ENCODE results near the gene CEACAM8.
"Not testable (repeated sequence)": the region's sequence is repeated elsewhere in the genome, so short reads cannot be mapped to it uniquely, and the experiment has no call there.

The CEACAM8 gene

GRCh38 chr19:42571116-42571515 is 23.6 kb downstream of the CEACAM8 start:
- no peak for DNase-seq

GRCh38 chr19:42569193-42569592 is 25.5 kb downstream of the CEACAM8 start:
- no peak for DNase-seq

- DNase-seq: no peak
Measured at GRCh38 chr19:42568006-42568405, 26.7 kb downstream of the CEACAM8 start.

- no peak for DNase-seq
Measured at GRCh38 chr19:42567567-42567966, 27.2 kb downstream of the CEACAM8 start.

- DNase-seq: no peak
Measured at GRCh38 chr19:42563352-42564210, 31.1 kb downstream of the CEACAM8 start.

GRCh38 chr19:42561512-42561911 is 33.2 kb downstream of the CEACAM8 start:
- DNase-seq: no peak

GRCh38 chr19:42560731-42561130 is 34.0 kb downstream of the CEACAM8 start:
- no peak for DNase-seq

GRCh38 chr19:42558450-42559150 is 36.1 kb downstream of the CEACAM8 start:
- DNase-seq: no peak

GRCh38 chr19:42557386-42557871 is 37.3 kb downstream of the CEACAM8 start:
- not testable (repeated sequence) for DNase-seq

- DNase-seq: no peak
Measured at GRCh38 chr19:42555801-42556200, 38.9 kb downstream of the CEACAM8 start.

GRCh38 chr19:42555317-42555716 is 39.4 kb downstream of the CEACAM8 start:
- DNase-seq: no peak

GRCh38 chr19:42554046-42554575 is 40.6 kb downstream of the CEACAM8 start:
- DNase-seq: no peak

GRCh38 chr19:42553292-42554045 is 41.3 kb downstream of the CEACAM8 start:
- DNase-seq: no peak

- no peak for DNase-seq
Measured at GRCh38 chr19:42552086-42553065, 42.3 kb downstream of the CEACAM8 start.

- DNase-seq: not testable (repeated sequence)
Measured at GRCh38 chr19:42550521-42550920, 44.2 kb downstream of the CEACAM8 start.

- DNase-seq: not testable (repeated sequence)
Measured at GRCh38 chr19:42549067-42549466, 45.7 kb downstream of the CEACAM8 start.

- DNase-seq: no peak
Measured at GRCh38 chr19:42548552-42548951, 46.2 kb downstream of the CEACAM8 start.

- DNase-seq: no peak
Measured at GRCh38 chr19:42547929-42548328, 46.8 kb downstream of the CEACAM8 start.

- no peak for DNase-seq
Measured at GRCh38 chr19:42546831-42547500, 47.8 kb downstream of the CEACAM8 start.

- no peak for DNase-seq
Measured at GRCh38 chr19:42544146-42544545, 50.6 kb downstream of the CEACAM8 start.

- no peak for DNase-seq
Measured at GRCh38 chr19:42542791-42543190, 51.9 kb downstream of the CEACAM8 start.
